Upper lobe of right lung (tissue), 1 donor: ENCODE measurements around the gene GRID1. TPM values are rescaled to one million over a fixed set of nuclear protein-coding genes. Genes with fewer than 3 reads are reported as not detected.

Experiments
- ATAC-seq: fragments of 200-7000 bp; cut with Tn5 transposase; one replicate; pipeline ENCODE4 v1.9.1; 2020; ENCODE audit warnings: mild to moderate bottlenecking, moderate library complexity
- DNase-seq: peaks from one replicate; pipeline ENCODE4 v3.0.0-alpha.2; 2020
- H3K27ac ChIP-seq: fragments of 200-600 bp; one replicate; pipeline ENCODE4 v1.8.0; 2022
- H3K27me3 ChIP-seq: fragments of 200-600 bp; one replicate; pipeline ENCODE4 v1.8.0; 2022; ENCODE audit warnings: mild to moderate bottlenecking
- H3K36me3 ChIP-seq: fragments of 200-600 bp; one replicate; pipeline ENCODE4 v1.8.0; 2022
- H3K4me1 ChIP-seq: fragments of 200-600 bp; one replicate; pipeline ENCODE4 v1.8.0; 2022
- H3K4me3 ChIP-seq: fragments of 200-600 bp; one replicate; pipeline ENCODE4 v1.8.0; 2022; ENCODE audit warnings: mild to moderate bottlenecking
- H3K9me3 ChIP-seq: fragments of 200-600 bp; one replicate; pipeline ENCODE4 v1.8.0; 2022
- intact Hi-C: fragments of 100-400 bp; cut with DNase I; formaldehyde crosslinking; loops from one replicate; pipeline ENCODE4 v1.11.0; 2022
- total RNA-seq: library from RNA; stranded (reverse); fragmentation: NEBNext Ultra II Directional; extraction: Animal tissue kit (Norgen Biotek cat#: 25700); gene quantifications from one replicate; pipeline ENCODE4 v1.2.1, GENCODE V29; 2021
- TF ChIP-seq, protein P1 (sequence below): fragments of 200-600 bp; IDR thresholded peaks from one replicate; pipeline ENCODE4 v1.8.0; 2022; ENCODE audit warnings: antibody characterized with exemption
- donor health status: DM: no; HTN: yes; CAD: no; lungs with severe emphysema.

The GRID1 gene
- total RNA-seq, 1 donor from 2014 or later = 3.0 TPM

DNA sequence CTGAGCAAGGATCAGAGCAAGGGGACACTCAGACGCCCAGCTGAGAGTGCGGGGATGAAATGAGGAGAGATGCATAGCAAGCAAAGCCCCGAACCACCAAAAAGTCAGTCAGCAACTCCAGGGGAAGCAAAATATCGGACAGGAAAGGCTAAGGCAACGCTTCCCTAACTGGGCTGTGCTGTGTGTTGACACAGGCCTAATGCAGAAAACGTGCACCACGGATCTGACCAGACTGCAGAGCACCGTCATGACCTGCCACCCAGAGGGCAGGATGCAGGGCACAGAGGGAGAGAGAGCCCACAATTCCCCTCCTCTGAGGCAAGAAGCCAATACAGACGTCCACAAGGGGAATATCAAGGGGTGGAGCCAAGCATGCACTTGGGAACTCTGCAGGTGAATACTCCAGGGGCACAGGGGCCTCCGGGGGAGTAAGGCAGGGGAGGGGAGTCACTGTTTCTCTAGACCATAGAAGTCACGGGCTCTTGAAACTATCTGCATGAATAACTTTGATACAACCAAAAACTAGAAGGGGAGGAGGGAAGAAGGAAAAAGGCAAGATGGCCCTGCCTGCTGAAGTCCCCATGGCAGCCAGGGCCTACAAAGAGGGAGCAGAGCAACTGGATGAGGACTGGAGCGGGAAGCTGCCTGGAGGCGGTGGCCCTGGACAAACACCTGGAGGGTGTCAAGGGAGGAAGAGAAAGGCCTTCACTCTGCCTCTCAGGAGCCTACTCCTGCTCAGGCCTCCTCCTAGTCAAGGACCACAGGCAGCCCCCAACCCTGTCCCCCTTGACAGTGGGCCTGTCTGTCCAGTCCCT is 26.2 kb downstream of the GRID1 start:
- Histone ChIP-seq H3K27me3 (no peaks in the 10 kb centered on the region), H3K4me1 (no peaks in the 10 kb centered on the region), H3K9me3 (no peaks in the 10 kb centered on the region), H3K4me3 (no peak overlapping the region), H3K36me3 (no peaks in the 10 kb centered on the region), H3K27ac (no peak overlapping the region)
- DNase-seq (peak; percentile 31), ATAC-seq (no peak)
- intact Hi-C loops = no loop called here
- TF ChIP-seq, protein P1, sequence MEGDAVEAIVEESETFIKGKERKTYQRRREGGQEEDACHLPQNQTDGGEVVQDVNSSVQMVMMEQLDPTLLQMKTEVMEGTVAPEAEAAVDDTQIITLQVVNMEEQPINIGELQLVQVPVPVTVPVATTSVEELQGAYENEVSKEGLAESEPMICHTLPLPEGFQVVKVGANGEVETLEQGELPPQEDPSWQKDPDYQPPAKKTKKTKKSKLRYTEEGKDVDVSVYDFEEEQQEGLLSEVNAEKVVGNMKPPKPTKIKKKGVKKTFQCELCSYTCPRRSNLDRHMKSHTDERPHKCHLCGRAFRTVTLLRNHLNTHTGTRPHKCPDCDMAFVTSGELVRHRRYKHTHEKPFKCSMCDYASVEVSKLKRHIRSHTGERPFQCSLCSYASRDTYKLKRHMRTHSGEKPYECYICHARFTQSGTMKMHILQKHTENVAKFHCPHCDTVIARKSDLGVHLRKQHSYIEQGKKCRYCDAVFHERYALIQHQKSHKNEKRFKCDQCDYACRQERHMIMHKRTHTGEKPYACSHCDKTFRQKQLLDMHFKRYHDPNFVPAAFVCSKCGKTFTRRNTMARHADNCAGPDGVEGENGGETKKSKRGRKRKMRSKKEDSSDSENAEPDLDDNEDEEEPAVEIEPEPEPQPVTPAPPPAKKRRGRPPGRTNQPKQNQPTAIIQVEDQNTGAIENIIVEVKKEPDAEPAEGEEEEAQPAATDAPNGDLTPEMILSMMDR = no peak

GRCh38 chr10:86339226-86339865 is 27.2 kb downstream of the GRID1 start:
- H3K4me1 ChIP-seq = no peaks in the 10 kb centered on the region
- ATAC-seq = no peak
- TF ChIP-seq, protein P1 = no peak
- H3K36me3 ChIP-seq = no peaks in the 10 kb centered on the region
- no peak overlapping the region for H3K4me3 ChIP-seq
- H3K9me3 ChIP-seq = no peaks in the 10 kb centered on the region
- no peak overlapping the region for H3K27ac ChIP-seq
- intact Hi-C loops = no loop called here
- H3K27me3 ChIP-seq = no peaks in the 10 kb centered on the region
- DNase-seq = peak; percentile 38

- Histone ChIP-seq H3K9me3 (no peaks in the 10 kb centered on the region), H3K4me1 (no peaks in the 10 kb centered on the region), H3K36me3 (no peaks in the 10 kb centered on the region), H3K27me3 (no peaks in the 10 kb centered on the region), H3K4me3 (no peak overlapping the region), H3K27ac (no peak overlapping the region)
- TF ChIP-seq, protein P1 = no peak
- intact Hi-C loops = no loop called here
- ATAC-seq = no peak
- DNase-seq = peak; percentile 46
Observed at GRCh38 chr10:86337121-86337601, 29.4 kb downstream of the GRID1 start.

DNA sequence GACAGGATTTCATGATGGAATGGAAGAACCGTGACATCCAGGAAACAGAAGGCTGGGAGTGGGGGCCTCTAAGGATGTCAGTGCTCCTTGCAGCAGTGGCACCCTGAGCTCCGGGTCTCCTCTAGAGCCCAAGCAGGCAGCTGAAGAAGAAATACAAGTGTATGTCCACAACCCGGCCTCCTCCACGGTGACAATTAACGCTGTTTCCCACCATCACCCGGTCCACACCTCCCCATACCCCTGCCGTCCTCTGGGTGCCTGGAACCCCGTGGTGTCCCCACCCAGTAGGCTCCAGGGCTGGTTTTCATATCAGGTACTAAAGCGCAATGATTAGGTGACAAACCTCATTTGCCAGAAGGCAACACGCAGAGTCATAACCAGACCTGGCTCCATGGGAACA is 30.3 kb downstream of the GRID1 start:
- ATAC-seq (no peak), DNase-seq (peak; percentile 21)
- Histone ChIP-seq H3K4me1 (no peaks in the 10 kb centered on the region), H3K27me3 (no peaks in the 10 kb centered on the region), H3K36me3 (no peaks in the 10 kb centered on the region), H3K27ac (no peak overlapping the region), H3K4me3 (no peak overlapping the region), H3K9me3 (no peaks in the 10 kb centered on the region)
- intact Hi-C loops = no loop called here
- TF ChIP-seq, protein P1 = no peak

- no peak overlapping the region for H3K27ac ChIP-seq
- TF ChIP-seq, protein P1 = no peak
- no peaks in the 10 kb centered on the region for H3K27me3 ChIP-seq
- no peaks in the 10 kb centered on the region for H3K36me3 ChIP-seq
- no peaks in the 10 kb centered on the region for H3K9me3 ChIP-seq
- H3K4me1 ChIP-seq = no peaks in the 10 kb centered on the region
- DNase-seq (peak; percentile 17), ATAC-seq (no peak)
- no peak overlapping the region for H3K4me3 ChIP-seq
- intact Hi-C loops = no loop called here
Observed at GRCh38 chr10:86335831-86336230, 30.8 kb downstream of the GRID1 start.
